OCI-LY7 (cell line): ENCODE measurements around the gene TRPC1.

ENCODE experiments used
- CTCF ChIP-seq: fragments of 200-600 bp; sonication (generic); conservative IDR thresholded peaks from 2 replicates; pipeline ENCODE4 v1.5.1; 2014; ENCODE audit warnings: mild to moderate bottlenecking, antibody characterized with exemption, low read length, moderate library complexity, mixed read lengths
- EZH2phosphoT487 ChIP-seq: fragments of 200-600 bp; sonication (generic); IDR thresholded peaks from 2 replicates; pipeline ENCODE4 v1.6.1; 2018; ENCODE audit warnings: low read depth, borderline replicate concordance, mild to moderate bottlenecking, mixed run types, antibody characterized with exemption, low read length, moderate library complexity, mixed read lengths

GRCh38 chr3:142690613-142691012 is 33.2 kb upstream of the TRPC1 start:
- TF ChIP-seq EZH2phosphoT487 (no peak), CTCF (no peak)
